ENCODE results near the gene SMYD2. TPM values are rescaled to one million over a fixed set of nuclear protein-coding genes. Genes with fewer than 3 reads are reported as not detected.

The SMYD2 gene
- total and polyA plus RNA-seq, 10 of the 15 experiments (the other 5 are each of a cell fraction or from before 2014, with no cell fraction given) = 8.3 to 55.7 (median 26.4) TPM

DNA sequence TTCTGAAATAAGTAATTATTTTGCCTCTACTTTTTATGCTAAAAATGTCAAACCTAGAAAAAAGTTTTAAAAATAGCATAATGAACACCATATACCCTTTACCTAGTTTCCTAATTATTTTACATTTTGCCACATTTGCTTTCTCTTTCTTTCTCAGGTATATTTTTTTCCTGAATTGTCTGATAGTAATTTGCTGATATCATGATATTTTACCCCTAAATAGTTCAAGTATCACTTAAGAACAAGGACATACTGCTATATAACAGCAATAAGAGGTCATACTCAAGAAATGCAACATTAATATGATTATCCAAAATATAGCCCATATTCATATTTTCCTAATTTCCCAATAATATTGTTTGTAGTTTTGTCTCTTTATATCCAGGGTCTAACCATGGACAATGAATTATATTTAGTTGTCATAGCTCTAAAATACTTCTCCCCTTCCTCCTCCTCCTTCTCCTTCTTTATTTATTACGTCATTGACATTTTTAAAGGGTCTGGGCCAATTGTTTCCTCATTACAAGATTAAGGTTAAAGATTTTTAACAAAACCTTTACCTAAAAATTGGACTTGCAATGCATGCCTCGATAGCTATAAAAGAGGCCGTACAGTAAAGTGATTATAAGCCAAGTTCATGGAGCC lies 20.3 kb upstream of the SMYD2 start:
- 54% methylated on average over 3 of the region's 3 CpGs for WGBS (ENCODE audit: insufficient coverage, insufficient replicate concordance, low lambda C conversion rate, missing lambda C conversion rate)
- in situ Hi-C loops (cut with MboI) = no loop called here
- POLR2A ChIA-PET = interaction anchor here (1.1 kb wide), 1 partner anchor 67 kb away, joined by 3 read pairs; no protein-coding TSS in a partner anchor

DNA sequence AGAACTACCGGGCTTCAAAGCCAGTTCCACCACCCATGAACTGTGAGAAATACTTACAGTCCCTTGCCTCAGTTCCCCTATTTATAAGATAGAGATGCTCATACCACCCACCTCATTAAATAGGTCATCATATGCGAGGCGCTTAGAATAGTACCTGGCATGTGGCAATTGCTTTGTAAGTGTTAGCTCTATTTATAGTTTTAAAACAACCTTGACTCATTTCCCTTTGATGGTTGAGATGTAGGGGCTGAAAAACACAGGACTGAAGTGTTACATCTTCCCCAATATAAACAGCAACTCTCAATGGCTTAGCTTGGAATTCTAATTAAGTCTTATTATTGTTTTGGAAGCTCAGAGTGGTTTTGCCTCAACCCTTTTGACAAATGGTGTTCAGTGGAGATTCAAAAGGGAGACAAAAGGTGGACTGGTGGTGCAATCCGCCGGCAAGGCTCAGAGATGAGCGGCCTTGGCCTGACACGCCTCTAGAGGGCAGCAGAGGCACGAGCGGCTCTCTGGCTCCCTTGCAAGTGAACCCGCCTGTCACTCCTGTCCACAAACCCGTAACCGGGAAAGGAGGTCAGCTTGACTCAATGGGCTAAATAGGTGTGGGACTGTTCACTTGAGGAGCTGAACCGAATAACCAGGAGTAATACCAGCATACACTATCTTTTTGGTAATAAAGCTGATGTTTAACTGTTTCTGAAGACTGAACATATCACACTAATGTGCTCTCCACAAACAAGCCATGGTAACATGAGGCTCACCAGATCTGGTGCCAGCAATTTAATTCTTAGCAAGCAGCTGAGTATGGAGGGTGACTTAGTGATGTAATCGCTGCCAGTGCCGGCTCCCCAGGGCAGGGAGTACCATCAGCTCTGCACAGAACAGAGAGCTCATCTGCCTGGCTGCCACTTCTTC lies 19.5 kb upstream of the SMYD2 start:
- Histone ChIP-seq H3K9me3 (replicated peaks; ENCODE audit: control insufficient read depth, insufficient read depth, low read length) (no peaks in the 10 kb centered on the region), H3K4me2 (ENCODE audit: control insufficient read depth, insufficient read depth) (no peak overlapping the region; the same call in 1 of the 2 replicates), H2AFZ (ENCODE audit: control insufficient read depth, low read depth, low read length) (peak overlapping the region; percentile 55; the same call in 1 of the 2 replicates), H3K79me2 (ENCODE audit: control insufficient read depth, insufficient read depth, low read length) (no peaks in the 10 kb centered on the region), H3K9ac (ENCODE audit: control insufficient read depth, insufficient read depth, low read length) (no peak overlapping the region), H3K4me3 (no peak overlapping the region), H4K20me1 (ENCODE audit: control insufficient read depth, insufficient read depth) (no peaks in the 10 kb centered on the region), H3K27me3 (replicated peaks in 1 of 2; ENCODE audit: control insufficient read depth in 2 of 2, insufficient read depth in 2 of 2, low read length in 1 of 2) (peaks cover 2 to 3% of the 10 kb centered on the region in 2 experiments; a peak in 1 of 4 replicates), H3K27ac (ENCODE audit: control insufficient read depth, insufficient read depth) (no peak overlapping the region), H3K4me1 (ENCODE audit: control insufficient read depth, insufficient read depth, low read length) (no peaks in the 10 kb centered on the region), H3K36me3 (ENCODE audit: control insufficient read depth in 2 of 2, insufficient read depth in 2 of 2, low read length in 1 of 2) (no peaks in the 10 kb centered on the region)
- ChIA-PET POLR2A (interaction anchor here (1.4 kb wide), 1 partner anchor 67 kb away, joined by 4 read pairs; no protein-coding TSS in a partner anchor), SMC1A (ENCODE audit: uncharacterized antibody, unreplicated experiment) (interaction anchor here (0.7 to 14.0 kb wide), 22 partner anchors 9 to 1842 kb away, joined by 3 to 323 read pairs (median 5); no protein-coding TSS in a partner anchor), RAD21 (ENCODE audit: unreplicated experiment) (interaction anchor here (0.5 to 6.3 kb wide), 18 partner anchors 9 to 1266 kb away, joined by 3 to 175 read pairs (median 4); no protein-coding TSS in a partner anchor), CTCF (interaction anchor here (0.7 to 9.2 kb wide), 52 partner anchors 9 to 1264 kb away, joined by 3 to 576 read pairs (median 6); partner anchors contain the start of gene SMYD2)
- intact Hi-C loops (cut with micrococcal nuclease; ENCODE audit: unreplicated experiment) (loop anchor here (1.0 to 5.0 kb wide), 2 partner anchors 68 to 326 kb away; no protein-coding TSS in a partner anchor), in situ Hi-C loops (cut with MboI) (no loop called here)
- FAIRE-seq (peak; percentile 35), DNase-seq (ENCODE audit: low read depth, low spot score) (no peak), ATAC-seq (peak; percentile 99)
- no TSS peak for BruUV-seq (replicated peaks)
- 1% methylated on average over 15 of the region's 15 CpGs for WGBS (ENCODE audit: insufficient coverage, insufficient replicate concordance, low lambda C conversion rate, missing lambda C conversion rate)
- TF ChIP-seq, protein P1, sequence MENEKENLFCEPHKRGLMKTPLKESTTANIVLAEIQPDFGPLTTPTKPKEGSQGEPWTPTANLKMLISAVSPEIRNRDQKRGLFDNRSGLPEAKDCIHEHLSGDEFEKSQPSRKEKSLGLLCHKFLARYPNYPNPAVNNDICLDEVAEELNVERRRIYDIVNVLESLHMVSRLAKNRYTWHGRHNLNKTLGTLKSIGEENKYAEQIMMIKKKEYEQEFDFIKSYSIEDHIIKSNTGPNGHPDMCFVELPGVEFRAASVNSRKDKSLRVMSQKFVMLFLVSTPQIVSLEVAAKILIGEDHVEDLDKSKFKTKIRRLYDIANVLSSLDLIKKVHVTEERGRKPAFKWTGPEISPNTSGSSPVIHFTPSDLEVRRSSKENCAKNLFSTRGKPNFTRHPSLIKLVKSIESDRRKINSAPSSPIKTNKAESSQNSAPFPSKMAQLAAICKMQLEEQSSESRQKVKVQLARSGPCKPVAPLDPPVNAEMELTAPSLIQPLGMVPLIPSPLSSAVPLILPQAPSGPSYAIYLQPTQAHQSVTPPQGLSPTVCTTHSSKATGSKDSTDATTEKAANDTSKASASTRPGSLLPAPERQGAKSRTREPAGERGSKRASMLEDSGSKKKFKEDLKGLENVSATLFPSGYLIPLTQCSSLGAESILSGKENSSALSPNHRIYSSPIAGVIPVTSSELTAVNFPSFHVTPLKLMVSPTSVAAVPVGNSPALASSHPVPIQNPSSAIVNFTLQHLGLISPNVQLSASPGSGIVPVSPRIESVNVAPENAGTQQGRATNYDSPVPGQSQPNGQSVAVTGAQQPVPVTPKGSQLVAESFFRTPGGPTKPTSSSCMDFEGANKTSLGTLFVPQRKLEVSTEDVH (IDR thresholded peaks at IDR 0.05; ENCODE audit: low read depth, partially characterized antibody) = no peak
- TF ChIP-seq IKZF1 (conservative IDR thresholded peaks at IDR 0.05) (0 out of 2 replicates have a peak, but pooled peaks have one; percentile 18), MTA2 (IDR thresholded peaks at IDR 0.05; ENCODE audit: low read depth) (no peak), RAD21 (IDR thresholded peaks at IDR 0.05; ENCODE audit: insufficient read depth, low read depth, low read length) (peak; percentile 87)
- TF ChIP-seq, protein P2, sequence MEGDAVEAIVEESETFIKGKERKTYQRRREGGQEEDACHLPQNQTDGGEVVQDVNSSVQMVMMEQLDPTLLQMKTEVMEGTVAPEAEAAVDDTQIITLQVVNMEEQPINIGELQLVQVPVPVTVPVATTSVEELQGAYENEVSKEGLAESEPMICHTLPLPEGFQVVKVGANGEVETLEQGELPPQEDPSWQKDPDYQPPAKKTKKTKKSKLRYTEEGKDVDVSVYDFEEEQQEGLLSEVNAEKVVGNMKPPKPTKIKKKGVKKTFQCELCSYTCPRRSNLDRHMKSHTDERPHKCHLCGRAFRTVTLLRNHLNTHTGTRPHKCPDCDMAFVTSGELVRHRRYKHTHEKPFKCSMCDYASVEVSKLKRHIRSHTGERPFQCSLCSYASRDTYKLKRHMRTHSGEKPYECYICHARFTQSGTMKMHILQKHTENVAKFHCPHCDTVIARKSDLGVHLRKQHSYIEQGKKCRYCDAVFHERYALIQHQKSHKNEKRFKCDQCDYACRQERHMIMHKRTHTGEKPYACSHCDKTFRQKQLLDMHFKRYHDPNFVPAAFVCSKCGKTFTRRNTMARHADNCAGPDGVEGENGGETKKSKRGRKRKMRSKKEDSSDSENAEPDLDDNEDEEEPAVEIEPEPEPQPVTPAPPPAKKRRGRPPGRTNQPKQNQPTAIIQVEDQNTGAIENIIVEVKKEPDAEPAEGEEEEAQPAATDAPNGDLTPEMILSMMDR (IDR thresholded peaks at IDR 0.05 in 2 of 3, conservative IDR thresholded peaks at IDR 0.05 in 1 of 3; ENCODE audit: control insufficient read depth in 2 of 3, extremely low read depth in 1 of 3, insufficient read depth in 1 of 3, low read depth in 3 of 3, low read length in 3 of 3) = peak; percentile 91 to 98 (median 95); a peak in 5 of 6 replicates

More for the DNA sequence above, 20.3 kb upstream of the SMYD2 start:
- TF ChIP-seq ETV6 (conservative IDR thresholded peaks at IDR 0.05 in 1 of 2, IDR thresholded peaks at IDR 0.05 in 1 of 2; ENCODE audit: borderline replicate concordance in 1 of 2, low read depth in 1 of 2) (no peak), ATF7 (IDR thresholded peaks at IDR 0.05; ENCODE audit: low read depth) (peak; percentile 53; the same call in 1 of the 2 replicates)
- H3K9me3 ChIP-seq (replicated peaks; ENCODE audit: control insufficient read depth, insufficient read depth, low read length) = no peaks in the 10 kb centered on the region
- no peak overlapping the region for H3K4me3 ChIP-seq
- H3K27me3 ChIP-seq (replicated peaks in 1 of 2; ENCODE audit: control insufficient read depth in 2 of 2, insufficient read depth in 2 of 2, low read length in 1 of 2) = peaks cover 2 to 3% of the 10 kb centered on the region in 2 experiments; a peak in 1 of 4 replicates
- H4K20me1 ChIP-seq (ENCODE audit: control insufficient read depth, insufficient read depth) = no peaks in the 10 kb centered on the region
- RAD21 ChIA-PET (ENCODE audit: unreplicated experiment) = interaction anchor here (0.5 to 6.3 kb wide), 16 partner anchors 8 to 1266 kb away, joined by 3 to 175 read pairs (median 6); no protein-coding TSS in a partner anchor
- no peak for DNase-seq (ENCODE audit: low read depth, low spot score)
- no peaks in the 10 kb centered on the region for H3K79me2 ChIP-seq (ENCODE audit: control insufficient read depth, insufficient read depth, low read length)
- CTCF ChIA-PET = interaction anchor here (0.8 to 9.2 kb wide), 44 partner anchors 8 to 1264 kb away, joined by 3 to 576 read pairs (median 8); partner anchors contain the start of gene SMYD2
- no peaks in the 10 kb centered on the region for H3K4me1 ChIP-seq (ENCODE audit: control insufficient read depth, insufficient read depth, low read length)
- no peak overlapping the region for H3K4me2 ChIP-seq (ENCODE audit: control insufficient read depth, insufficient read depth)
- no TSS peak for BruUV-seq (replicated peaks)
- FAIRE-seq = no peak
- H3K27ac ChIP-seq (ENCODE audit: control insufficient read depth, insufficient read depth) = no peak overlapping the region
- SMC1A ChIA-PET (ENCODE audit: uncharacterized antibody, unreplicated experiment) = interaction anchor here (1.0 to 14.0 kb wide), 17 partner anchors 8 to 360 kb away, joined by 3 to 323 read pairs (median 7); no protein-coding TSS in a partner anchor
- no peaks in the 10 kb centered on the region for H3K36me3 ChIP-seq (ENCODE audit: control insufficient read depth in 2 of 2, insufficient read depth in 2 of 2, low read length in 1 of 2)
- H3K9ac ChIP-seq (ENCODE audit: control insufficient read depth, insufficient read depth, low read length) = no peak overlapping the region
- intact Hi-C loops (cut with micrococcal nuclease; ENCODE audit: unreplicated experiment) = loop anchor here (1.0 to 5.0 kb wide), 2 partner anchors 69 to 327 kb away; no protein-coding TSS in a partner anchor
- H2AFZ ChIP-seq (ENCODE audit: control insufficient read depth, low read depth, low read length) = no peak overlapping the region
- no peak for ATAC-seq

Measured in GM12878 (cell line).